Adrenal gland (tissue), 5 donors: Measurements from ENCODE around the gene TPM4.

Source experiments
- POLR2A ChIP-seq, 2 donors: fragments of 450-650 bp; IDR thresholded peaks; one replicate each; pipeline ENCODE4 v1.6.1; 2017; ENCODE audit warnings: antibody characterized with exemption in 2 of 2, mild to moderate bottlenecking in 2 of 2, moderate library complexity in 1 of 2
- TF ChIP-seq, protein P1 (sequence below), 6 experiments: fragments of 450-650 bp in 4 of 6; fragments of 200-600 bp in 2 of 6; sonication (generic) in 1 of 6; IDR thresholded peaks; 1 replicate in 5 of 6; 2 replicates in 1 of 6; pipeline versions ENCODE4 v1.5.1 to v1.8.0; 2016 to 2021; ENCODE audit warnings: antibody characterized with exemption in 6 of 6, mild to moderate bottlenecking in 2 of 6, moderate library complexity in 1 of 6
- donor health status: DM: no; HTN: no; CAD: no.

DNA sequence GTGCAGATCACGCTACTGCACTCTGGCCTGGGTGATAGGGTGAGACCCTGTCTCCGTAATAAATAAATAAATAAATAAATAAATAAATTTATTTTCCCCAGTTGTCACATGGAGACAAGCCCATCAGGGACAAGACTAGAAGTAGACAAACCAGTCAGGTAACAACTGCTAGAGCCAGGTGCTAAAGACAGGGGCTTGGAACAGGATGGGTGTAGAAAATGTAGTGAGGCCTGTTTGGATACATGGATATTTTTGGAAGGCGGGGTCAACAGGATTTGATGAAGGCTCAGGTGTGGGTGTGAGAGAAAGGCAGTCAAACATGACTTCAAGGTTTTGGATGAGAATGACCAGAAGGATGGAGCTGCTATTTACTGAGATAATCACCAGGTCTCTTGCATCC lies 27.7 kb upstream of the TPM4 start:
- TF ChIP-seq, protein P1, sequence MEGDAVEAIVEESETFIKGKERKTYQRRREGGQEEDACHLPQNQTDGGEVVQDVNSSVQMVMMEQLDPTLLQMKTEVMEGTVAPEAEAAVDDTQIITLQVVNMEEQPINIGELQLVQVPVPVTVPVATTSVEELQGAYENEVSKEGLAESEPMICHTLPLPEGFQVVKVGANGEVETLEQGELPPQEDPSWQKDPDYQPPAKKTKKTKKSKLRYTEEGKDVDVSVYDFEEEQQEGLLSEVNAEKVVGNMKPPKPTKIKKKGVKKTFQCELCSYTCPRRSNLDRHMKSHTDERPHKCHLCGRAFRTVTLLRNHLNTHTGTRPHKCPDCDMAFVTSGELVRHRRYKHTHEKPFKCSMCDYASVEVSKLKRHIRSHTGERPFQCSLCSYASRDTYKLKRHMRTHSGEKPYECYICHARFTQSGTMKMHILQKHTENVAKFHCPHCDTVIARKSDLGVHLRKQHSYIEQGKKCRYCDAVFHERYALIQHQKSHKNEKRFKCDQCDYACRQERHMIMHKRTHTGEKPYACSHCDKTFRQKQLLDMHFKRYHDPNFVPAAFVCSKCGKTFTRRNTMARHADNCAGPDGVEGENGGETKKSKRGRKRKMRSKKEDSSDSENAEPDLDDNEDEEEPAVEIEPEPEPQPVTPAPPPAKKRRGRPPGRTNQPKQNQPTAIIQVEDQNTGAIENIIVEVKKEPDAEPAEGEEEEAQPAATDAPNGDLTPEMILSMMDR (IDR thresholded peaks at IDR 0.05): no peak
- TF ChIP-seq POLR2A (IDR thresholded peaks at IDR 0.05): no peak
